Measurements from ENCODE around the gene SHH. TPM values are rescaled to one million over a fixed set of nuclear protein-coding genes. Genes with fewer than 3 reads are reported as not detected.

SHH gene
- total RNA-seq, 1 donor from 2014 or later, result not detected

DNA sequence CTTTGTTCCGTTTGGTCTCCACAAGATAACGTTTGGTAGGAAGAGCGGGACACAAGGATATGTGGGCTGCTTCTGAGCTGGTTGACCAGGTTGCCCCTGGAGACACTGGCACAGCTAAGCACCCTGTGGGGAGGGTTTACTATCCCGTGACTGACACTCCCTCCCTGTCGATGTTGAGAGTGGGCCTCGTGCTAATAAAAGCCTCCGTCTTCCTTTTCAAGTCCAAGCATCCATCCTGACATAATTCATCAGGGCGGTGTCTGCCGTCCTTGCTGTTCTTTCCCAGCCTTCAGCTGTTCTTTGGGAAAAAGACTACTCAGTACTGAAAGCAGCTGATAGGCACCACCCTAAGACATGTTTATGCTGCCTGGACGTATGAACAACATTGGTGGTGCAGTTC lies 49.6 kb downstream of the SHH start:
- DNase-seq, result no peak

DNA sequence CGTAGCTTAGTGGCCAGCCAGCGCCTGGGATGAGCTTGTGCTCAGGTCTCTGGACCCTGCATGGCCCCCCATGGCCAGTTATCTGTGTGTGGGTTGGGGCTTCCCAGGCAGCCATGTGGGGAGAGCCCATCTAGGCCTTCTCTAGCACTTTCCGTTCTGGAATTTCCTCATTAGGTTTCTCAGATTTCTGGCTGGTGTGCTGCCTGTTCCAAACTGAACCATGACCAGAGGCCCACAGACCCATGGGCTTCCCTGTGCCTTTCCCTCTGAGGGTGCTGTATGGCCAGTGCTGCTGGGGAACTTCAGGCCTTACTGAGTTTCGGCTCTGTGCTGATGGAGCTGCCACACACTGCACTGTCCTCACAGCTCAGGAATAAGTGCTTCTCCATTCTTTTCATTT lies 50.2 kb downstream of the SHH start:
- no peak for DNase-seq

- no peak for DNase-seq
Observed at GRCh38 chr7:155761162-155761561, 51.1 kb downstream of the SHH start.

- no peak for DNase-seq
Observed at GRCh38 chr7:155759740-155760430, 52.4 kb downstream of the SHH start.

DNA sequence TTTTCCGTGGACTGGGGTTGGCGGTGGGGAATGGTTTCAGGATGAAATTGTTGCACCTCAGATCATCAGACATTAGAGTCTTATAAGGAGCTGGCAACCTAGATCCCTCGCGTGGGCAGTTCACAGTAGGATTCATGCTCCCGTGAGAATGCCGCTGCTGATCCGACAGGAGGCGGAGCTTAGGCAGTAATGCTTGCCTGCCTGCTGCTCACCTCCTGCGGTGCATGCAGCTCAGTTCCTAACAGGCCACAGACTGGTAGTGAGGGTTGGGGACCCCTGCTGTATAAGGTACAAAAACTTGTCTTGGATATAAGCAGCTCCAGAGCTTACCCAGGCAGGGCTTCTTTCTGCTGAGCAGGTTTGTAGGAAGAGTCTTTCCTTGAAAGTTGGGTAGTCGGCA lies 53.9 kb downstream of the SHH start:
- no peak for DNase-seq

DNA sequence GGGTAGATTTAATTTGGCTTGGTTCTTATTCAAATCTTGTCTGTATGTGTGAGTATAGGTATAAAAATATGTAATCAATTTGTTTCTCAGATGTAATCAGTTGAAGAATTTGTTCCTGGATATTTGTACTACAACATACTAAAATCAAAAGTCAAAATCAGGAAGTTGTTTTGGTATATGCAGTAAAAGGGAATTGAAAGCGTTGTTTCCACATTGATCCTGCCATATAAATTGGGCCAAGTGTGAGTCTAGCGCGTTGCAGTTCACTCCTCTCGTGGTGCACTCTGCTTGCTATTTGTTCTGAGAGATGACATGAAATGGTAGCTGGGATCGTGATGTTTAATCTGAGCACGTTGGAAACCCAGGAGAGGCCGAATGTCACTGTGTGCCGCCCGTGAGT lies 55.9 kb downstream of the SHH start:
- DNase-seq, result no peak

GRCh38 chr7:155755026-155755425 lies 57.2 kb downstream of the SHH start:
- no peak for DNase-seq

DNA sequence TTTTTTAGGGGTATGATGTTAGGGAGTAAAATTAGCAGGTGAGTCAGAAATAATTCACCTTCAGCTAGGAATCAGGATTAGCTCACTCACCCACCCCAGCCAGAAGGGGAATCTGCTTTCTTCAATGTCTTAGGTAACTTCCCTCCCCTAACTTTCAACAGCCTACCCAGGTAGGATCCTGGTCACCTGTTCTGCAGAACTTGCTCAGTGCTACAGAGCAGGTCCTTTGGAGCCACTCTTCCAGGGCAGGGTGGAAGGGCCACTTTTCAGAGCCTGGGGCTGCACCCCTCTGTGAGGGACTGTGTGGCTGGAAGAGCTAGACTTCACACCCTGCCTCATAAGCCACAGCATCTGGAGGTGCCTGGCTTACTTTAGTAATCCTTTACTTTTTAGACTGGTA lies 58.1 kb downstream of the SHH start:
- no peak for DNase-seq

DNA sequence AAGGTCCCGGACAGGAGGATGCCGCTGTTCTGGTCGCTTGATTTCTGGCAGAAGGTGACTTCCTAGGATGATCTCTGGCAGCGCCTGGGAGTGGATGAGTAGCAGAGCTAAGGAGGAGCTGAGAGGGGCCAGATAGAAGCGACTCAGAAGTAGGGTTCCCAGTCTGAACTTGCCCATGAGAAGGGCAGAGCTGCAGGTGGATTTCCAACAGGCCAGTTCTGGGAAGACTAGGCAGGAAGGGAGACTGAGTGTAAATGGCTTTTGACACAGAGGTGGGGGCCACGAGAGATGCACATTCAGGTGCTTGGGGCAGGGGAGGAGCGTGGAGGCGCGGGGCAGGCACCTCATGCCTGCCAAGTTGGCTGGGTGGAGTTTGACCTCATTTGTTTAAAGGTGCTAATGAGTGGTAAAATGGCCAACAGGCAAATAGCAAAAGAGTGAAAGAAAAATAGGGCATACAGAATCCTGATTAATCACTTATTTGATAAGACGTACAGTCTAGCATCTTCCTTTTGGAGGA lies 58.8 kb downstream of the SHH start:
- peak; percentile 18 for DNase-seq

DNA sequence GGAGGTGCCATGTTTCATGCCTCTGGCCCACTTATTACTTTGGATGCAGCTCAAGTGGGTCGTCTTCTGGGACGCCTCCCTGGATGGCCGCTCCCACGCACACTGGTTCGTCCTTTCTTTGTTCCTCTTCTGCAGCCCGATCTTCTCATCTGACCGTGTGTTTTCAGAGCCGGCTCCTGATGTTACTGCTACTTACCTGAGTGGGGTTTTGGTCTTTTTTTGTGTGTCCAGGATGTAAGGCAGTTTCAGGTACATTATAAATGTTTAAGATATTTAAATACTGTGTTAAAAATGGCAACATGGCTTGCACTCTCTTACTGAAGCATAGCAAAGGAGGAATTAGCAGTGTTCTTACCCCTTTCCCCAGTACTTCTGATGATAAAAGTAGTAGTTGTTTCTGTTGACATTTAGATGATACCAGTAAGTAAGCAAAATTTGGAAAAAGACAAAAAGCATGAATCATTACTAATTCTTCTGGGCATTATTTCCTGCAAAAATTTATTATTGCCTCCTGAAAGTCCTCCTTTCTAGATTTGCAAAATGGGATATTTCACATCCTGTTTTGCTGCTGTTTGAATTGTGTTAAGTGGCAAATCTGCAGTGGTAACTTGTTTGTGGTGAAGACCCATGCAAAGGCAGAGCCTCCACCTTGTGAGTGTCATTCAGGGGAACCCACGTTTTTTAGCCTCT lies 59.4 kb downstream of the SHH start:
- no peak for DNase-seq

DNA sequence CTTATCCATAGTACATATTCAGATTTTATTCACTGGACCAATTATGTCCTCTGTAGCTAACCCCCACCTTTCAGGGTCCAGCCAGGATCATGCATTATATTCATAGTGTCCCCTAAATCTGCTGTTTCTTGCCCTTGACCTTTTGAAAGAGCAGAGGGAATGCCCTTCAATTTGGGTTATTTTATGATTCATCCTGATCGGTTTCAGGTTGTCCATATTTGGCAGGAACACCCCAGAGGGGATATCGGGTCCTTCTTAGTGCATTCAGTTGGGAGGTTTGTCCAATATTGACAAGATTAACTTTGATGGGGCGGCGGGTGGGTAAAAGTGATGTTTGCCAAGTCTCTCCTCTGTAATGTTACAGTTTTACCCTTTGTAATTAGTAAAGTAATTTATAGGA lies 60.9 kb downstream of the SHH start:
- no peak for DNase-seq

- DNase-seq, result peak; percentile 73
Observed at GRCh38 chr7:155750255-155751125, 61.8 kb downstream of the SHH start.

Other genes starting within 250 kb of the SHH start
- gene RBM33, start 167.8 kb downstream of the SHH start, total RNA-seq, result 23.1 and 31.3 TPM in 2 replicates

Data from dermis blood vessel endothelial cell (primary cell).